ENCODE measurements around the gene CISH.

The CISH gene

GRCh38 chr3:50592568-50592967 lies 19.0 kb downstream of the CISH start:
- DNase-seq, result no peak

- DNase-seq, result no peak
These were observed 20.3 kb downstream of the CISH start for GRCh38 chr3:50591196-50591741.

- DNase-seq, result no peak
These were observed 22.7 kb downstream of the CISH start for GRCh38 chr3:50588759-50589433.

- peak in 1 of 2 experiments; percentile 33 for DNase-seq
These were observed 23.5 kb downstream of the CISH start for GRCh38 chr3:50587806-50588758.

GRCh38 chr3:50587373-50587772 lies 24.2 kb downstream of the CISH start:
- no peak for DNase-seq

GRCh38 chr3:50586763-50587070 lies 24.9 kb downstream of the CISH start:
- DNase-seq, result no peak

- no peak for DNase-seq
These were observed 25.4 kb downstream of the CISH start for GRCh38 chr3:50585919-50586762.

GRCh38 chr3:50584391-50584790 lies 27.2 kb downstream of the CISH start:
- no peak for DNase-seq

- DNase-seq, result no peak
These were observed 27.7 kb downstream of the CISH start for GRCh38 chr3:50583897-50584296.

- no peak for DNase-seq
These were observed 29.5 kb downstream of the CISH start for GRCh38 chr3:50582083-50582482.

GRCh38 chr3:50581459-50581842 lies 30.1 kb downstream of the CISH start:
- no peak for DNase-seq

- no peak for DNase-seq
These were observed 30.7 kb downstream of the CISH start for GRCh38 chr3:50580683-50581458.

- DNase-seq, result no peak
These were observed 34.2 kb downstream of the CISH start for GRCh38 chr3:50577348-50577747.

GRCh38 chr3:50575372-50575771 lies 36.2 kb downstream of the CISH start:
- no peak for DNase-seq

GRCh38 chr3:50574444-50574831 lies 37.1 kb downstream of the CISH start:
- DNase-seq, result no peak

GRCh38 chr3:50573566-50574443 lies 37.8 kb downstream of the CISH start:
- no peak for DNase-seq

- DNase-seq, result no peak
These were observed 38.7 kb downstream of the CISH start for GRCh38 chr3:50572801-50573371.

- DNase-seq, result peak; percentile 30 to 65
These were observed 39.4 kb downstream of the CISH start for GRCh38 chr3:50572158-50572557.

- no peak for DNase-seq
These were observed 40.1 kb downstream of the CISH start for GRCh38 chr3:50571486-50571885.

- DNase-seq, result no peak
These were observed 40.9 kb downstream of the CISH start for GRCh38 chr3:50570508-50571279.
